ENCODE data around the gene SNX9. TPM values are rescaled to one million over a fixed set of nuclear protein-coding genes. Genes with fewer than 3 reads are reported as not detected.

The SNX9 gene
- total RNA-seq (2012; rRNA removed) (41.2 and 41.9 TPM in 2 replicates), polyA plus RNA-seq (2012; rRNA removed) (34.8 and 35.3 TPM in 2 replicates), Bru-seq, nascent RNA (percentile 94 among the genes with signal in this experiment), BruChase-seq, experiment 1, labeled RNA remaining after a 6-hour chase (percentile 84 among the genes with signal in this experiment), BruChase-seq, experiment 2, labeled RNA remaining after a 2-hour chase (percentile 85 among the genes with signal in this experiment)
- polyA plus RNA-seq (2012; cell fraction: cytosol; rRNA removed): 18.7 and 20.5 TPM in 2 replicates
- 20.1 and 45.0 TPM in 2 replicates for polyA plus RNA-seq (2012; cell fraction: nucleus; rRNA removed; ENCODE audit: low replicate concordance)
- long read RNA-seq, full-length matches to known transcripts: 92 of 124 reads
- long read RNA-seq, partial matches to known transcripts: 26 of 124 reads
- long read RNA-seq, other reads (novel, unspliced or antisense): 6 of 124 reads

DNA sequence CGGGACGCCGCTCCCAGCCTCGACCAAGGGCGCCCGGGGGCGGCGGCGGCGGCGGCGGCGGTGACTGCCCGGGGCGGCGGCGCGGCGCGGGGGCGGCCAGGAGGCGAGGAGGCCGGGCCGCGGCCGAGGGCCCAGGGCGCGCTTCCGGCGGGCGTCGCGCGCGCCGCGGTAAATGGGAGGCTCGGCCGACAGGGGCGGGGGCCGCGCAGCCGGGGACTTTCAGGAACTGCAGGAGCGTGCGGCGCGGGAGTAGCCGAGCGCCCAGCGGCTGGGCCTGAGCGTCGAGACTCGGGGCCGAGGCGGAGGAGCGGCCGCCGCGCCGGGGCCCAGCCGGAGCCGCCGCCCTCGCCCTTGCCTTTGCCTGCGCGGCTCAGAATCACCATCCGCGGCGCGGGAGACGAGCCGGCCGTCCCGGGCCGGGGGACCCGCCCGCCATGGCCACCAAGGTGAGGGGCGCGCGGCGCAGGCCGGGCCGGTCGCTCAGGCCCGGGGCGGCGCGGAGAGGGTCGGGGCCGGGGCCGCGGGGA, at the start of gene SNX9:
SNX9 (plus strand) TSS at position 246 of the 527 bp plus-strand sequence; CDS start at position 435, 189 bp downstream.
- Histone ChIP-seq H2BK5ac (ENCODE audit: low read depth, low read length, poor library complexity, severe bottlenecking) (peak within 1 kb of the TSS; percentile 65), H2BK15ac (ENCODE audit: low read depth, low read length) (peak within 1 kb of the TSS; percentile 15; the same call in 1 of the 3 replicates), H4K8ac (ENCODE audit: low read depth in 2 of 2, low read length in 2 of 2) (peak within 1 kb of the TSS; percentile 88 to 89), H2BK20ac (ENCODE audit: low read depth, low read length) (peak within 1 kb of the TSS; percentile 68), H3K9me3 (ENCODE audit: control insufficient read depth, insufficient read depth, low read length) (no peaks in the 10 kb centered on the region), H3K4me2 (ENCODE audit: low read depth, low read length) (peak within 1 kb of the TSS; percentile 97), H4K91ac (ENCODE audit: insufficient read depth, low read depth, low read length) (peak within 1 kb of the TSS; percentile 76; the same call in 1 of the 2 replicates), H3K4ac (ENCODE audit: low read depth, low read length) (peak within 1 kb of the TSS; percentile 93), H3K27me3 (ENCODE audit: control insufficient read depth, insufficient read depth, low read length) (no peaks in the 10 kb centered on the region), H3K23ac (ENCODE audit: low read depth, low read length) (peak within 1 kb of the TSS; percentile 86), H3K27ac (ENCODE audit: insufficient read depth, low read length) (peak within 1 kb of the TSS; percentile 91), H3K9me1 (ENCODE audit: insufficient read depth, low read length) (peaks cover 4% of the 10 kb centered on the region; the same call in 1 of the 2 replicates), H3K36me3 (ENCODE audit: control insufficient read depth, insufficient read depth, low read length) (no peaks in the 10 kb centered on the region), H3K9ac (ENCODE audit: low read depth, low read length) (peak within 1 kb of the TSS; percentile 98), H2BK120ac (ENCODE audit: low read depth, low read length) (peak within 1 kb of the TSS; percentile 77), H3K79me1 (ENCODE audit: low read depth in 1 of 2, low read length in 2 of 2) (peaks cover 0 to 11% of the 10 kb centered on the region in 2 experiments; a peak in 2 of 4 replicates), H3K4me1 (ENCODE audit: control insufficient read depth, insufficient read depth, low read length) (peaks cover 7% of the 10 kb centered on the region; the same call in 1 of the 2 replicates), H3K14ac (replicated peaks; ENCODE audit: low read depth, low read length) (peak within 1 kb of the TSS; percentile 91), H2AK9ac (replicated peaks; ENCODE audit: low read depth, low read length, poor library complexity) (peak within 1 kb of the TSS; percentile 98), H3K56ac (ENCODE audit: extremely low read depth, insufficient read depth, low read length) (peak within 1 kb of the TSS; percentile 83), H3K4me3 (ENCODE audit: insufficient read depth, low read depth, low read length) (peak within 1 kb of the TSS; percentile 57), H2AK5ac (ENCODE audit: low read depth, low read length) (peak within 1 kb of the TSS; percentile 64), H2AFZ (replicated peaks; ENCODE audit: low read length, poor library complexity) (peak within 1 kb of the TSS; percentile 91), H4K5ac (ENCODE audit: low read depth, low read length) (peak within 1 kb of the TSS; percentile 86), H4K20me1 (ENCODE audit: insufficient read depth, low read length) (peaks cover under 1% of the 10 kb centered on the region; the same call in 1 of the 2 replicates), H3K18ac (ENCODE audit: low read depth, low read length) (peak within 1 kb of the TSS; percentile 59)
- intact Hi-C loops (cut with micrococcal nuclease): loop anchor here (2.0 kb wide), 1 partner anchor 66 kb away; no protein-coding TSS in a partner anchor
- in situ Hi-C loops (cut with MboI; ENCODE audit: low sequenced_read_pairs): loop anchor here (5.0 kb wide), 1 partner anchor 66 kb away; no protein-coding TSS in a partner anchor
- no TSS peak for BruUV-seq (replicated peaks)
- peak; percentile 87 for TF ChIP-seq POLR2A (IDR thresholded peaks at IDR 0.05; ENCODE audit: low read depth, low read length)
- TF ChIP-seq, protein P1, sequence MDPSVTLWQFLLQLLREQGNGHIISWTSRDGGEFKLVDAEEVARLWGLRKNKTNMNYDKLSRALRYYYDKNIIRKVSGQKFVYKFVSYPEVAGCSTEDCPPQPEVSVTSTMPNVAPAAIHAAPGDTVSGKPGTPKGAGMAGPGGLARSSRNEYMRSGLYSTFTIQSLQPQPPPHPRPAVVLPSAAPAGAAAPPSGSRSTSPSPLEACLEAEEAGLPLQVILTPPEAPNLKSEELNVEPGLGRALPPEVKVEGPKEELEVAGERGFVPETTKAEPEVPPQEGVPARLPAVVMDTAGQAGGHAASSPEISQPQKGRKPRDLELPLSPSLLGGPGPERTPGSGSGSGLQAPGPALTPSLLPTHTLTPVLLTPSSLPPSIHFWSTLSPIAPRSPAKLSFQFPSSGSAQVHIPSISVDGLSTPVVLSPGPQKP (IDR thresholded peaks at IDR 0.05; ENCODE audit: borderline replicate concordance, low read depth, low read length): no peak
- TF ChIP-seq, protein P2, sequence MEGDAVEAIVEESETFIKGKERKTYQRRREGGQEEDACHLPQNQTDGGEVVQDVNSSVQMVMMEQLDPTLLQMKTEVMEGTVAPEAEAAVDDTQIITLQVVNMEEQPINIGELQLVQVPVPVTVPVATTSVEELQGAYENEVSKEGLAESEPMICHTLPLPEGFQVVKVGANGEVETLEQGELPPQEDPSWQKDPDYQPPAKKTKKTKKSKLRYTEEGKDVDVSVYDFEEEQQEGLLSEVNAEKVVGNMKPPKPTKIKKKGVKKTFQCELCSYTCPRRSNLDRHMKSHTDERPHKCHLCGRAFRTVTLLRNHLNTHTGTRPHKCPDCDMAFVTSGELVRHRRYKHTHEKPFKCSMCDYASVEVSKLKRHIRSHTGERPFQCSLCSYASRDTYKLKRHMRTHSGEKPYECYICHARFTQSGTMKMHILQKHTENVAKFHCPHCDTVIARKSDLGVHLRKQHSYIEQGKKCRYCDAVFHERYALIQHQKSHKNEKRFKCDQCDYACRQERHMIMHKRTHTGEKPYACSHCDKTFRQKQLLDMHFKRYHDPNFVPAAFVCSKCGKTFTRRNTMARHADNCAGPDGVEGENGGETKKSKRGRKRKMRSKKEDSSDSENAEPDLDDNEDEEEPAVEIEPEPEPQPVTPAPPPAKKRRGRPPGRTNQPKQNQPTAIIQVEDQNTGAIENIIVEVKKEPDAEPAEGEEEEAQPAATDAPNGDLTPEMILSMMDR (conservative IDR thresholded peaks at IDR 0.05; ENCODE audit: low read depth, low read length): no peak
- TF ChIP-seq MAZ (IDR thresholded peaks at IDR 0.05; ENCODE audit: borderline replicate concordance, low read depth, low read length): peak; percentile 71; the same call in 1 of the 2 replicates
- TF ChIP-seq SMC3 (IDR thresholded peaks at IDR 0.05; ENCODE audit: low read depth, low read length): no peak
- peak; percentile 12; the same call in 1 of the 2 replicates for TF ChIP-seq RAD21 (IDR thresholded peaks at IDR 0.05; ENCODE audit: low read length)
- dilution Hi-C loops (cut with HindIII; ENCODE audit: low sequenced_read_pairs, unreplicated experiment): no loop called here
- peak; percentile 72 for DNase-seq
- 0% methylated on average over 23 of the region's 92 CpGs; no CpG with 5 or more reads in 1 of the 2 experiments for WGBS, 2 experiments (ENCODE audit: extremely low coverage in 2 of 2, insufficient read length in 1 of 2)
- ChIA-PET POLR2A (ENCODE audit: unreplicated experiment) (no interaction called here), CTCF (interaction anchor here (1.2 kb wide), 1 partner anchor 66 kb away, joined by 3 read pairs; no protein-coding TSS in a partner anchor)
- peak; percentile 86 for ATAC-seq (ENCODE audit: low read depth)

Measured in IMR-90 (cell line).